Right ventricle myocardium inferior (tissue), 1 donor: ENCODE measurements around the gene WNT4. TPM values are rescaled to one million over a fixed set of nuclear protein-coding genes. Genes with fewer than 3 reads are reported as not detected.

Experiments
- ATAC-seq: fragments of 200-7000 bp; cut with Tn5 transposase; one replicate; pipeline ENCODE4 v1.9.1; 2020; ENCODE audit warnings: mild to moderate bottlenecking, moderate library complexity
- DNase-seq: peaks from one replicate; pipeline ENCODE4 v3.0.0; 2021; ENCODE audit errors: missing footprints
- intact Hi-C: fragments of 100-400 bp; cut with DNase I; formaldehyde crosslinking; loops from one replicate; pipeline ENCODE4 v1.11.0; 2022
- total RNA-seq: library from RNA; stranded (reverse); fragmentation: NEBNext Ultra II Directional; extraction: Animal tissue kit (Norgen Biotek cat#: 25700); gene quantifications from one replicate; pipeline ENCODE4 v1.2.1, GENCODE V29; 2021
- donor health status: DM: no; HTN: yes; CAD: no; lungs with severe emphysema.

WNT4 gene
- total RNA-seq, 1 donor from 2014 or later, result not detected

DNA sequence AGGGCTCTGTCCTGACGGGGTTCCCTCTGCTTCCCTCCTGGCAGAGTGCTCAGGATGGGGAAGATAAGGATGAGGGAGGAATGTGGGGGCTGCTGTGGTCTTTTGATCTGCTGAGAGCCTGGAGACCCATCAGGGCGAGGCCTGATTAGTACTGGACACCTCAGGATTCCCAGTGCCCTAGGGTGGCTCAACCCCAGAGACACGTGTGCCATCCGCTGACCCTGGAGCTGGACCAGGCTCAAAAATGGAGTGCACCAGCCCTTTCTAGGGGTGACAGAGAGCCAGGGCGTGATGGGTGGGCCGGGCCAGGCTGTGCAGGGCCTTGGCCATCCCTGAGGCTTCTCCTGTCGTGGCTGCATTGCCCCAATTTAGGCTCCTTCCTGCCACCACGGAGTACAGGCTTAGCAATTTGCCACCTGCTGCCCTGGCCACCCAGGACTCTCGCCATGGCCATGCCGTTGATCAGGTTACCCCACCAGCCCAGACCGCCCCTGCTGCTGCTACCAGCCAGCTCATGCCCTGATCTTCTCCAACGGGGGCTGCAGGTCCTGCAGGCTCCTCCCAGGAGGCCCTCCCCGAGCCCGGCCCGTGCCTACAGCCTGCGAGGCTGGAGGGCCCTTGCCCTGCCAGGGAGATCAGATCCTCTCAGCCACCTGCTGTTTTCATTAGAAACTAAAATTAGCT lies 9.5 kb downstream of the WNT4 start:
- ATAC-seq (no peak), DNase-seq (no peak)
- intact Hi-C loops, result no loop called here

DNA sequence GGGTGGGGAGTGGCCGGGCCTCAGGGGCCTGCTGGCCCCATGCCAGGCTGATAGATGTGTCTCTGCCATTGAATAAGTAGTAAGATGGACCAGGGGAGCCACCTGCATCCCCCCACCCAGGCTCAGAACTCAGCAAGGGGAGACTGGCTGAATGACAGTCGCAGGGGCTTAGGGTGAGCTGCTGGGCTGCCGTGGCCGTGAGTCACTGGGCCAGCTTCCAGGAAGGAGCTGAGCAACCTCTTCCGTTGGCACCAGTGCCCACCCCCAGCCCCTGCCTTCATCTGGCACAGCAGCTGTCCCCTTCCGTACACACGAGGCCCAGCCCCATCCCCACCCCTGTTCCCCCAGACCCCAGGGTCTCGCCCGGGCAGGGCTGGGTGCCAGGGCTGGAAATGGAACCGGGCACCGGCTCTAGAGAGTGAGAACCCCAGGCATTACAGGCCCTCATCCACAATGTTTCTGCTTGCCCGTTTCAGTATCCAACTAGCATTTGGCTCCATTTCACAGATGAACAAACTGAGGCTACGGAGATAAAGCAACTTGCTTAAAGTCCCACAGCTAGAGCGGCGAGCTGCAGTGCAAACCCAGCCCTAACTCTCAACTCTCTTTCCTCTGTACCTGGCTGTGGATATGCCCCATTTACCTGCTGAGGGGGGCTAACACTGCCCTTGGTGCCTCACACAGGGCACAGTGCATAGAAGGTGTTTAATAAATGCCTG lies 10.2 kb downstream of the WNT4 start:
- intact Hi-C loops, result no loop called here
- no peak for ATAC-seq
- no peak for DNase-seq

DNA sequence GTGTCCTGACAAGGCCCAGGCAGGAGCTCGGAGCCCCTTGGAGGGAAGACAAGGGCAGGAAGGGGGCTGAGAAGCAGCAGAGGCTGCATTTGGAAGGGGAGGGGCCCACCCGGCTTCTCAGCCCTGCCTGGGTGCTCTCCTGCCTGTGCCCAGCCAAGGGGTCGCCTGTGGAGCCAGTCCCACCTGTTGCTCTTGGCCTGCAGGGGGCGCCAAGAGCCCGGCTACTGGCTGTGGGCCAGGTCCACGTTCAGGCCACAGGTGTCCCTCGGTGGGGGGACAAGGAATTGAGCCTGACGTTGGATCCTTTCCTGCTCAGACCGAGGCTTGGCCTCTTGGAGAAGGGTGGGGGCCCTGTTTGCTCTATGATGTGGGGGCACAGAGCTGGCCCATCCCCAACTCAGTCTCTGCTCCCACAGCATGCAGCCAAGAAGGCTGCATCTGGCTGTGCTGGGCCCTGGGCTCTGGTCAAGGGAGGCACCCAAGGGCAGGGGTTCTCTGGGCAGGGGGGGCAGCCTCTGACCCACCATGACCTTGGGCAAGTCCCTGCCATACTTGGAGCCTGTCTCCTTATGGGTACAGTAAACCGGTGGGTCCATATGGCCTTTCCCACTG lies 10.9 kb downstream of the WNT4 start:
- no peak for DNase-seq
- intact Hi-C loops, result no loop called here
- no peak for ATAC-seq

DNA sequence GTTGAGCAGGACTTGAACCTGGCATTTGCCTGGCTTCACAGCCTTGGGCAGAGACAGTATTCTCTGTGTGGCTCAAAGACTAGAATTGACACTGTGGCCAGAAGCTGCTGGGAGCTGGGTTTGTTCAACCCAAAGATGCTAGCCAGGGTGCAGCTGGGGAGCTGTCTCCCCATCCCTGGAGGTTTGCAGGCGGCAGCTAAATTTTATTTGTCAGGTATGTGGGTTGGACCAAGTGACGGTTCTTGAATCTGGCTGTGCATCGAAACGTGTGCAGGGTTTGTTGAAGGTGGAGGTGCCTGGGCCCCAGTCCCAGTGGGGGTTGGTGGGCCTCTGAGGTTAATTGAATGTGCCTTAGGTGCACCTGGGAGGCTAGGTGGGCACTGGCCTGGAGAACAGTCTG lies 11.8 kb downstream of the WNT4 start:
- ATAC-seq (no peak), DNase-seq (no peak)
- intact Hi-C loops, result no loop called here

DNA sequence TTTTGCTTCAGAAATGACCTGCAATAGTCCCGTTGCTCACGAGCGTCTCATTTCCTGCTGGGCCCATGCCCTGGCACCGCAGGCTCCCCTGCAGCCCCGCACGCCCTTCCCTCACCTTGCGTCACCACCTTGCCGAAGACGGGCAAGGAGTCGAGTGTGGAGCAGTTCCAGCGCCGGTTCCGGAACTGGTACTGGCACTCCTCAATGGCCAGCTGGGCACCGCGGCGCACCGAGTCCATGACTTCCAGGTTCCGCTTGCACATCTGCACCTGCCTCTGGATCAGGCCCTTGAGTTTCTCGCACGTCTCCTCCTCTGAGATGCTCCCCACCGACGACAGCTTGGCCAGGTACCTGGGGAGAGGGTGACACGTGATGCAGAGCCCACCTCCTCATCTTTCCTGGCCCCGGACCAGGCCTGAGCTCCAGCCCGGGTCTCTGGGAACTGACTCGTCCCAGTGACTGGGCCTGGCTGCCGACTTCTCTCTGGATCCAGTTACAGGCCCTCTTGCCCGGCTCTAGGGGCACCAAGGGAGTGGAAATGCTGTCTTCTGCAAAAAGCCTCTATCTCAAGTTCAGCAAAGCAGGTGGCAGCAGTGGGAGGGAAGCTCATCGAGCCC lies 13.3 kb downstream of the WNT4 start:
- ATAC-seq (no peak), DNase-seq (no peak)
- intact Hi-C loops, result no loop called here

DNA sequence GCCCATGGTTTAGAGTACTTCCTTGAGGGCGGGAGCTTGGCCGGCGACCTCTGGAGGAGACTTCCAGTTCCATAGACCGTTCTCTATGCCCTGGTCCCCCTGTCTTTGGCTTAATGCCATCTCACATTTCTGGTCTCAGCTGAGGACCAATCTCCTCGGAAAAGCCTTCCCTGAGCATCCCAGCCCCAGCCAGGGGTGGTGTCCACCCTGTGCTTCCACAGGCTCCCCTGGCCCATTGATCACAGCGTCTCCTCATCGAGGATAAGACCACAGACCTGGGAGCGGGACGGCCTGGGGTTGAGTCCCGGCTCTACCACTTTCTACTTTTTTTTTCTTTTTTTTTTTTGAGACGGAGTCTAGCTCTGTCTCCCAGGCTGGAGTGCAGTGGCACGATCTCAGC lies 14.5 kb downstream of the WNT4 start:
- DNase-seq (no peak), ATAC-seq (no peak)
- intact Hi-C loops, result no loop called here

DNA sequence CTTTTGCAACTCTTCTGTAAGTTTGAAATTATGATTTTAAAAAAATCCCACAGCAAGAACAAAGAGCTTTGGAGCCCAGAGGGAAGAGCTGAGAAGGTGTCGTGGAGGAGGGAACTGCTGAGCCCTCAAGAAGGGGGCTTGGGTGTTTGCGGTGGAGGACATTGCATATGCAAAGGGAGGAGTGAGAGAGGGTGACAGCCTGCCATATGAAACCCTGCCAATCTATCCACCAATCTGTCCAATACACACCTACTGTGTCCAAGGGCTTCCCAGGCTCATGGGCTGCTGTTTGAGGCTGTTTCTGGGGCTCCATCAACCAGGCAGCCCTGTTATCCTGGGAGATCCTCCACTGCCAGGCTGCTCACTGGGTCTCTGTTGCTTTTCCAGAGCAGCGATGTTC lies 15.2 kb downstream of the WNT4 start:
- no peak for DNase-seq
- ATAC-seq, result no peak
- intact Hi-C loops, result no loop called here

DNA sequence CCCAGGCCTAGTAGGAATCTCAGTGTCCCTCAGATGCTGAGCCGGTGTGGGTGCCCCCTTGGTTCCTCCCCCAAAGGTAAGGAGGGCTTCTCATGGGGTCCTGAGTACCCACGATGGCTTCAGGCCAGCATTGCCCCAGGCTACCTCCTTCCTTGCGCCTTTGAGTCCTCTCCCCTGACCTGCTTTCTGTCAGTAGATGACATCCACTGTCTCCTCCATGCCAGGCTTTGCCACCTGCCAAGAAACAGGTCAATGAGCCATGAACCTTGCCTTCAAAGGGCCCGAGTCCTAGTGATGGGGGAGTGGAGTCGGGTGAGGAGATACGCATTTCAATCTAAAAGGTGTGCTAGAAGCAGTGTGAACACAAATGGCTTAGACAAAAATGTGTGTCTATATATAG lies 15.6 kb downstream of the WNT4 start:
- intact Hi-C loops, result no loop called here
- ATAC-seq, result no peak

DNA sequence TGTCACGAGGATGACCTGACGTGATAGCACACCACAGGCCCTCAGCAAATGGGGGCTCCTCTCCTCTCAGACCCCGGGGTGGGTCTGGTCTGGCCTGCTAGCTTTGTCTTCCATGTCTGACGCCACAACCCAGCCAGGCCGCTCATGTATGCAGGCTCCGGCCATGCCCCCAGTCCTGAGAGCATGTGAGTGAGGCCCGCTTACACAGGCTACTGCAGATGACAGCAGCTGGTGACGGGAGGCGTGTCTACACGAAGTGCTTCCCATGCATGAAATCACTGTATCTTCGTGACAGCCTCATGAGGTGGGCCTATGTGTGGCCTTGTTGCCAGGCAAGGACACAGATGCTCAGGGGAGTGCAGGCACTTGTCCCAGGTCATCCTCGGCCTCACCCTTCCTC lies 16.4 kb downstream of the WNT4 start:
- intact Hi-C loops, result no loop called here
- DNase-seq (no peak), ATAC-seq (no peak)

More for the DNA sequence above, 15.6 kb downstream of the WNT4 start:
- DNase-seq, result no peak

DNA sequence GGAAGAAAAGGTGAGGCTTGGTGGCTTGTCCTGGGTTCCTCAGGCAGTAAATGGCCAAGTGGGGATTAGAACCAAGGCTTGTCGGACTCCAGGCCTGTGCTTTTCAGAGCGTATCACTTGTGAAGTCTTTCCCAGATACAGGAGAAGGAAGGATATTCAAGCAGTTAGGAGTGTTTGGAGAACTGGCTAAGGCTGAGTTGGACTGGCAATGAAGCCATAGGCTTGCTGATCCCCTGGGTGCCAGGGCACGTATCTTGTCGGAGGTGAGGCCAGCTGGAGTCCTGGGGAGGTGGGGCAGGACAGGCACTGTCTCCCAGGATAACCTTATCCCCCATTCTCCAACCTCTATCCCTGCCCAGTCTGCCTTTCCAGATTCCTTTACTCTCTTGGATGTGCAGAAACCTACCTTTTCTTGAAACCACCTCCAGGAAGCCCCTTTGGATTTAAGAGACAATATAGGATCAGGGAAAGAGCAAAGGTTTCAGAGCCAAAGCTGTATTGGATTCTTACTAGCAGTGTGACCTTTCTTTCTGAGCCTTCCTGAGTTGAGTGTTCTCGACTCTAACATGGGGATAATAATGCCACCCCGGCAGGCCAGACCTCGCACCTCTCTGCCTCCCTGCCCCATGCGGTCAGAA lies 18.2 kb downstream of the WNT4 start:
- ATAC-seq (no peak), DNase-seq (no peak)
- intact Hi-C loops, result no loop called here

DNA sequence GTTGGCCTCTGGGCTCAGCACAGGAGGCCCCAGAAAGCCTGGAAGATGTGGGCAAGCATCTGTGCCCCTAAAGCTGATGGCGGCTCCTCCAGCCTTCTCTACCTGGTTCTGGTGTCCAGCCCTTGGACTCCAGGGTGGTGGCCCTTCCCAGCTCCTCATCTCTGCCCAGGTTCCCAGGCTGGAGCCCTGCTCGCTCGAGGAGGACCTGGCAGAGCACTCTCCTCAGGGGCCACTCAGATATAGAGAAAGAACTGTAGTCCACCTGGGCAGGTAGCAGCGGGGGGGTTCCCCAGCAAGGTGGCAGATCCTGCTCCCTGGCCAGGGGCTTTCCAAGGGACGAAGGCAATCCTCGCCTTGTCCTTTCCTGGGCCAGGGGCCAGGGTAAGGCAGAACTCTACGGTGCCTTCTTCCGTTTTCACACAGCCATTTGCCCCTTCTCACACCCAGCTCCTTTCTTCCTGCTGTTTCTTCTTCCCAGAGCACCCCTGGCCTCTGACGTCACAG lies 18.9 kb downstream of the WNT4 start:
- intact Hi-C loops, result no loop called here
- ATAC-seq, result no peak
- DNase-seq, result no peak

DNA sequence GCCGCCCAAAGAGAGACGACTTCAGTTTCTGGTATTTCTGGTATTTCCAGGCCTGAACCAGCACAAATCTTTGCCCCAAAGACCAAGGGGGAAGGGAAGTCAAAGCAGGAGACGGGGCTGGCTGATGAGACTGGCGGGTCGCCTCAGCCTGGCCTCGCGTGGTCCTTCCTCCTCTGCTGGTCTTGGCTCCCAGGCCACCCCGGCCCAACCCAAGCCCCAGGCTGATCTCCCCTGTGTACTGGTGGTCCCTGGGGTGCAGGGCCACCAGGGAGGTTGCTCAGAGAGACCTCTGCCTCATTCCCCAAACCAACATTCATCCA lies 19.9 kb downstream of the WNT4 start:
- DNase-seq (no peak), ATAC-seq (no peak)
- intact Hi-C loops, result no loop called here

DNA sequence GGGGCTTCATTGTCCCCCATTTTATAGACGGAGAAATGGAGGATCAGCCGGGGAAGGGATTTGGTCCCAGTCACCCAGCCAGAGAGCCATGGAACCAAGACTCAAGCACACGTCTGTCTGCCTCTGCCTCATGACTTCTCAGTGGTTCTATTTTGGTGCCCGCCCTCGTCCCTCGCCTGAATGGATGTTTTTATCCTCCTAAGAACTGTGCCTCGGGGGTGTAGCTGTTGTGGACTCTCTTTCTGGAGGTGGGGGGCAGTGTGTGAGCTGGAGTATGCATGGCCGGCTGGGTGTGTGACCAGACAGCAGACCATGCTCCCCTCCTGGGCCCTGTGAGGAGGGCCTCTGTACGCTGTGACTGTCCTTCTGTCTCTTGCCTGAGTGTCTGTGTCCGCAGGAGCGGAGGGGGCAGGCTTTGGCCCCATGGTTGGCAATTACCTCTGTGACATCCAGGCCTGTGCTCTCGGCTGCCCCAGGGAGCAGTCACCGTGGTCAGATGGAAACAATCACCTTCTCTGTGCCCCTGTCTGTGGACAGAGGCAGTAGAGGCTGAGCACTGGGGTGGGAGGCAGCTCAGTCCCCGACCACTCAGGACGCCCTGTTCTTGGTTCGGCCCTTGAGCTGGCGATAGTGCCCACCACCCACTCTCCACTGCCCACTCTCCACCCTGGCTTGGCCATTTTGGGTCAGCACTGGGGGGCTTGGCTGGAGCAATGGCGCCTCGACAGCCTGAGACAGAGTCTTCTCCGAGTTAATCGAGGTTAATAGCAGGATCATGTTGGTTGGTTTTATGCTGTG lies 20.4 kb downstream of the WNT4 start:
- DNase-seq (no peak), ATAC-seq (no peak)
- intact Hi-C loops, result no loop called here

DNA sequence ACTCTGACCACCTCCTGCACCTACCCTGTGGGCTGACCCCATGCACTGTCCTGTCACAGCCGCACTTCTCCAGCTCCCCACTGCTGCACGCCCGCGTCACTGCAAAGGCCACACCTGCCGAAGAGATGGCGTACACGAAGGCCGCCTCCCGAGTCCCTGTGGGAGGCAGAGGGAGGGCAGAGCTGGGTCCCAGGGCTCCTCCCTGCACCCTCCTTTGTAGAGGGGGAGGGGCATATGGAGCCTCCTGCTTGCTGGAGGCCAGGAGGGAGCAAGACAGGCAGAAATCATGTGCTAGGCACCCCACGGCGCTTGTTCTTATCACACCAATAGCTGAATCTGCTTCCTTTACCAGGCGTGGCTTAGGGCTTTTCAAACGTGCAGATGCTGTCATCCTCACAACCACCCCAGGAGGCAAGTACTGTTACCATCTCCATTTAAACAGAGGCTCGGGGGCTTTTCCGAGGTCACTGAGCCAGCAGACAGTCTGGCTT lies 21.4 kb downstream of the WNT4 start:
- no peak for DNase-seq
- intact Hi-C loops, result no loop called here
- no peak for ATAC-seq

DNA sequence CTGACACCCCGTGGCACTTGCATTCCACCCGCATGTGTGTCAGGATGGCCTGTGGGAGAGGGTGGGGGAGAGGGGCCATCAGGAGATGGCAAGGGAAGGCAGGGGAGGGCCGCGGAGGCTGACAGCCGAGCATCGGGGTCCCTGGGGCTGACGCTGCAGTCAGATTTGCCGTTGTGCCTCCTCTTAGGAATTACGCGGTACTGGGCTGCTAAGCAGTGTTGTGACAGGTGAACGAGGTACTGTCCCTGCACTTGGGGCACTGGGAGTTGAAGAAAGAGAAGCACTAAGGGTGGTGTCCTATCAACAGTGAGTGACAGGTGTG lies 22.5 kb downstream of the WNT4 start:
- no peak for DNase-seq
- intact Hi-C loops, result no loop called here
- ATAC-seq, result no peak

DNA sequence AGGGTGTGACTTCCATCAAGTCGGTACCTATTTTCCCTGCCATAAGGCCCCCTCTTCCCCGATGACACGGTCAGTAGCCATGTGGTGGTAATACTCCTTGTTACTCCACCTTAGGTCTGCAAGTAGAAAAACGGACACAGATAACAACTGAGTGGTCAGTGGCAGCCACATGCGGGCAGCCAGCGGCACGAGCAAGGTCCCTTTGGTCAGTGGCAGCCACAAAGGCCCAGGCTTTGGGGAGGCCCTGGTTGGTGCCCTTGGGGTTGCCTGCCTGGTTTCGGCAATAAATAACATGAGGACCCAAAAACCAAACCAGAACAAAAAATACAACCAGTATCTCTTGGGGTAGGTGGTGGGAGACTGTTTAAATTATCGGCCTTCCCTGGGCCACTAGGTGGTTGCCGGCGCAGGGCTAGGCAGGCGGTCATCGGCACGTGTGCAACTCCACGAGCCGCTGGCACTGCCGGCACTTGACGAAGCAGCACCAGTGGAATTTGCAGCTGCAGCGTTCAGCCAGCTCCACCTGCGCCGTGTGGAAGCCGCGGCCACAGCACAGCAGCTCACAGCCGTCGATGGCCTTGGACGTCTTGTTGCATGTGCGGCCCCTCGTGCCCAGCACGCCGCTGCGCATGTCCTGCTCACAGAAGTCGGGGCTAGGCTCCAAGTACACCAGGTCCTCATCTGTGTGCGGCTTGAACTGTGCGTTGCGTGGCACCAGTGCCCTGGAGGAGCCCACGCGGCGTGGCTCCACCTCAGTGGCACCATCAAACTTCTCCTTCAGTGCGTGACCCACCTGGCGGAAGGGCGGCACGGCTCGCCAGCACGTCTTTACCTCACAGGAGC lies 23.1 kb downstream of the WNT4 start:
- ATAC-seq (no peak), DNase-seq (no peak)
- intact Hi-C loops, result no loop called here

DNA sequence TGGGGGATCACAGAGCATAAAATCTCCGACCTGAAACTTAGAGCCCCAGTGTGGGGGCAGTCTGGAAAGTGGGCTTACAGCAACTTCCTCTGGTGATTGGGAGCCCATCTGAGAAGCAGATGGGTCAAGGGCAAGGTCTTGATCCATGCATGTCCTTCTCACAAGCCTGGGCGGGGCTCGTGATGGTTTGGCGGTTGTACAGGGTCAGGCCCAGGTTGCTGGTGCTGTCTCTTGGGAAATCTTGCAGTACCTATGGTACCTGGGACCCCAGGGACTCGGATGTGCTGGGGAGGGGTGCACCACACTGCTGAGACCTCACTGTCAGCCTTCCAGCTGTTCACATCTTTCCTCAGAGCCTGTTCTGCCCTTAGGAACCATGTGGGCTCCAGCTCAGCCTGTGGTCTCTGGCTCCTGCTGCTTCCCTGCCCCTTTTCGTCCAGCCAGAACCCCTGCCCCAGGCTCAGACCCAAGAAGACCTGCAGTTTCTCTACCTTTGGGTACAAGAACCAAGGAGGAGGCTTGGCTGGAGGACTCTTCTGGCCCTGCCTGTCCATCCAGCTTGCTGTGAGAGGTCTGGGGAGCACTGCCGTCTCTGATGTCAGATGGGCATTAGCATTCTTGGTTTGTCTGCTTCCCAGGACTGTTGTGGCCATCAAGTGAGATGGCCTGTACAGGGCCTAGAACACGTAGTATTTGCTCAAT lies 24.5 kb downstream of the WNT4 start:
- ATAC-seq (no peak), DNase-seq (no peak)
- intact Hi-C loops, result no loop called here
